ENCODE results near the gene SLC37A4. TPM values are rescaled to one million over a fixed set of nuclear protein-coding genes. Genes with fewer than 3 reads are reported as not detected.

SLC37A4 gene
- polyA plus RNA-seq, 6 donors from 2014 or later = 8.1 to 12.8 (median 11.1) TPM

Other genes starting within 250 kb of the SLC37A4 start
- 100 to 1,000 TPM in 5 of 6 donors, 10 to 100 TPM in 1; 71.3 to 140 (median 124) TPM for gene DDX6, start 239.7 kb downstream of the SLC37A4 start, polyA plus RNA-seq (ENCODE audit: low read depth in 6 of 6)
- 100 to 1,000 TPM; 101 to 157 (median 116) TPM for gene CXCR5, start 147.0 kb downstream of the SLC37A4 start, polyA plus RNA-seq (ENCODE audit: low read depth in 6 of 6)
- 1 to 10 TPM in 2 of 6 donors, under 1 TPM in 3, not detected in 1; 0.50 to 3.2 (median 0.75) TPM for gene BCL9L, start 105.0 kb downstream of the SLC37A4 start, polyA plus RNA-seq (ENCODE audit: low read depth in 6 of 6)
- gene UPK2, start 74.6 kb downstream of the SLC37A4 start, polyA plus RNA-seq (ENCODE audit: low read depth in 6 of 6) = under 1 TPM in 3 of 6 donors, not detected in 3; 0.33 to 0.43 (median 0.35) TPM
- gene FOXR1, start 59.1 kb downstream of the SLC37A4 start, polyA plus RNA-seq (ENCODE audit: low read depth in 6 of 6) = not detected
- gene CENATAC, start 32.7 kb downstream of the SLC37A4 start, polyA plus RNA-seq (ENCODE audit: low read depth in 6 of 6) = 10 to 100 TPM in 5 of 6 donors, 1 to 10 TPM in 1; 9.5 to 21.7 (median 12.3) TPM
- 1,000 to 10,000 TPM; 3,707 to 5,692 (median 4,418) TPM for gene RPS25, start 12.5 kb downstream of the SLC37A4 start, polyA plus RNA-seq (ENCODE audit: low read depth in 6 of 6)
- gene TRAPPC4, start 12.1 kb downstream of the SLC37A4 start, polyA plus RNA-seq (ENCODE audit: low read depth in 6 of 6) = 100 to 1,000 TPM in 1 of 6 donors, 10 to 100 TPM in 5; 45.6 to 103 (median 73.6) TPM
- 10 to 100 TPM in 5 of 6 donors, 1 to 10 TPM in 1; 7.1 to 13.4 (median 12.5) TPM for gene HYOU1, start 26.3 kb upstream of the SLC37A4 start, polyA plus RNA-seq (ENCODE audit: low read depth in 6 of 6)
- gene VPS11, start 36.9 kb upstream of the SLC37A4 start, polyA plus RNA-seq (ENCODE audit: low read depth in 6 of 6) = 10 to 100 TPM; 36.7 to 50.0 (median 46.2) TPM
- 10 to 100 TPM; 11.7 to 26.8 (median 16.4) TPM for gene HMBS, start 54.0 kb upstream of the SLC37A4 start, polyA plus RNA-seq (ENCODE audit: low read depth in 6 of 6)
- gene DPAGT1, start 71.0 kb upstream of the SLC37A4 start, polyA plus RNA-seq (ENCODE audit: low read depth in 6 of 6) = 10 to 100 TPM; 29.7 to 61.6 (median 34.5) TPM
- 1 to 10 TPM in 5 of 6 donors, under 1 TPM in 1; 0.55 to 3.8 (median 2.0) TPM for gene C2CD2L, start 76.5 kb upstream of the SLC37A4 start, polyA plus RNA-seq (ENCODE audit: low read depth in 6 of 6)
- 10 to 100 TPM in 3 of 6 donors, 1 to 10 TPM in 3; 7.0 to 19.3 (median 9.9) TPM for gene HINFP, start 90.7 kb upstream of the SLC37A4 start, polyA plus RNA-seq (ENCODE audit: low read depth in 6 of 6)
- gene ABCG4, start 118.2 kb upstream of the SLC37A4 start, polyA plus RNA-seq (ENCODE audit: low read depth in 6 of 6) = not detected
- 1 to 10 TPM; 2.1 to 4.1 (median 2.8) TPM for gene NLRX1, start 137.8 kb upstream of the SLC37A4 start, polyA plus RNA-seq (ENCODE audit: low read depth in 6 of 6)
- not detected for gene NHERF4, start 154.6 kb upstream of the SLC37A4 start, polyA plus RNA-seq (ENCODE audit: low read depth in 6 of 6)
- gene CBL, start 175.5 kb upstream of the SLC37A4 start, polyA plus RNA-seq (ENCODE audit: low read depth in 6 of 6) = 10 to 100 TPM in 5 of 6 donors, 1 to 10 TPM in 1; 8.3 to 22.0 (median 14.4) TPM

Measured in naive B cell (primary cell).